ENCODE measurements around the gene TMBIM6. TPM values are rescaled to one million over a fixed set of nuclear protein-coding genes. Genes with fewer than 3 reads are reported as not detected.

Gene TMBIM6
- polyA plus RNA-seq, 1 of the 3 experiments (the other 2 are of a cell fraction): 290 TPM

DNA sequence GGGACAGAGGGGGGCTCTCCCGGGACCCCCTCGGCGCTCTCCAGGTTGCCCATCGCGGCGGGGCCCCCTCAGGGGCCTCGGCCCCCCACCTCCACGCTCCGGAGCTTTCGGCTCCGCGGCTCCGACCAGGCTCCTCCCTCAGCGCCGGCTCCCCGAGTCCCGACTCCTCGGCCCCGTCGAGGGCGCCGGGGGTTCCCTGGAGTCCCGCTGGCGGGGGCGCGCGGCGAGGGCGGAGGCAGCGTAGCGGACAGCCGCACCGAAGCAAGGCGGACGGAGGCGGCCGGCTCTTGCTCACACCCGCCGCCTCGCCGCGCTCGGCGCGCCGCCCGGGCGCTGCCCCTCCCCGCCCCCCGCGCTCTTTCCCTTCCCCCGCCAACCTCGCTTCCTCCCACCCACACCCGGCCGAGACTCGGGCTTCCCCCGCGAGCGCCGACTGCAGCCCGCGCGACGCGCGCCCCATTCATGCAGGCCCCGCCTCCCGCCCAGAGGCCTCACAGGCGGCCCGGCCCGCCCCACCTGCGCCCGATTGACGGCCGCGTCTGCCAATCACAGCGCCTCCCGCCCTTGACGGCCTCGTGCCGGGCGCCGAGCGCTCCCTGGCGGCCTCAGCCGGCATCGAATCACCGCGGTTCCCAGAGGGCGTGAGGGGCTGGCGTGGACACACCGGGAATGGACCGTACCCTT lies 34.1 kb upstream of the TMBIM6 start, which contains the start of gene FMNL3 (continued):
- TF ChIP-seq EP300 (IDR thresholded peaks at IDR 0.05; ENCODE audit: borderline replicate concordance in 1 of 2, low read depth in 1 of 2, low read length in 1 of 2) (0 out of 4 replicates have a peak, but pooled peaks of 1 of the 2 experiments have one; percentile 25), MEF2A (IDR thresholded peaks at IDR 0.05; ENCODE audit: borderline replicate concordance, low read depth) (no peak), SMC3 (IDR thresholded peaks at IDR 0.05; ENCODE audit: low read depth, low read length) (peak; percentile 99), TCF12 (IDR thresholded peaks at IDR 0.05) (peak; percentile 4; the same call in 1 of the 2 replicates), TEAD4 (IDR thresholded peaks at IDR 0.05; ENCODE audit: borderline replicate concordance, insufficient read depth) (no peak), FOXJ3 (CRISPR knock-in tag; IDR thresholded peaks at IDR 0.05) (no peak), YY1 (IDR thresholded peaks at IDR 0.05; ENCODE audit: low read depth) (0 out of 2 replicates have a peak, but pooled peaks have one; percentile 38), FOXM1 (IDR thresholded peaks at IDR 0.05; ENCODE audit: low read depth) (no peak)
- TF ChIP-seq, protein P1, sequence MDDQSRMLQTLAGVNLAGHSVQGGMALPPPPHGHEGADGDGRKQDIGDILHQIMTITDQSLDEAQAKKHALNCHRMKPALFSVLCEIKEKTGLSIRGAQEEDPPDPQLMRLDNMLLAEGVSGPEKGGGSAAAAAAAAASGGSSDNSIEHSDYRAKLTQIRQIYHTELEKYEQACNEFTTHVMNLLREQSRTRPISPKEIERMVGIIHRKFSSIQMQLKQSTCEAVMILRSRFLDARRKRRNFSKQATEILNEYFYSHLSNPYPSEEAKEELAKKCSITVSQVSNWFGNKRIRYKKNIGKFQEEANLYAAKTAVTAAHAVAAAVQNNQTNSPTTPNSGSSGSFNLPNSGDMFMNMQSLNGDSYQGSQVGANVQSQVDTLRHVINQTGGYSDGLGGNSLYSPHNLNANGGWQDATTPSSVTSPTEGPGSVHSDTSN (IDR thresholded peaks at IDR 0.05): peak; percentile 100
- TF ChIP-seq, protein P2, sequence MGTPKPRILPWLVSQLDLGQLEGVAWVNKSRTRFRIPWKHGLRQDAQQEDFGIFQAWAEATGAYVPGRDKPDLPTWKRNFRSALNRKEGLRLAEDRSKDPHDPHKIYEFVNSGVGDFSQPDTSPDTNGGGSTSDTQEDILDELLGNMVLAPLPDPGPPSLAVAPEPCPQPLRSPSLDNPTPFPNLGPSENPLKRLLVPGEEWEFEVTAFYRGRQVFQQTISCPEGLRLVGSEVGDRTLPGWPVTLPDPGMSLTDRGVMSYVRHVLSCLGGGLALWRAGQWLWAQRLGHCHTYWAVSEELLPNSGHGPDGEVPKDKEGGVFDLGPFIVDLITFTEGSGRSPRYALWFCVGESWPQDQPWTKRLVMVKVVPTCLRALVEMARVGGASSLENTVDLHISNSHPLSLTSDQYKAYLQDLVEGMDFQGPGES (IDR thresholded peaks at IDR 0.05; ENCODE audit: low read depth, low read length): peak; percentile 71

DNA sequence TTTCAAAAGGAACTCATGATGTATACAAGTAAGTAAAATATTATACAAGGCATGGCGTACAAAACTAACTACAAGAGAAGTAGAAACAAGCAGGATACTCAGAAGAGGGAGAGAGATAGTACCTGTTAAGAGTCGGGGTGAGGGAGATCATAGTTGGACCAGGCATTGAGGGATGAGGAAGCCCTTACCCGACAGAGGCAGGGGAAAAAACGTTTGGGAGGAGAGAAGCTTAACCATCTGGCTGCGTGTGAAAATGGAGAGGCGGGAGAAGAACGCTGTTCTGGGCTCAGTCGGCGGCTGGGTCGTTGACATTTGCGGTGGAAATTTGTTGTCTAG lies 33.6 kb upstream of the TMBIM6 start:
- CTCF ChIA-PET: interaction anchor here (0.6 to 22.7 kb wide), 25 partner anchors 10 to 577 kb away, joined by 3 to 590 read pairs (median 4); partner anchors contain the start of genes TMBIM6 and TUBA1B
- Histone ChIP-seq H3K9ac (no peak overlapping the region), H3K9me3 (no peaks in the 10 kb centered on the region), H4K20me1 (ENCODE audit: insufficient read depth) (peaks cover 8% of the 10 kb centered on the region), H3K79me2 (ENCODE audit: insufficient read depth) (peaks cover 42% of the 10 kb centered on the region), H2AFZ (ENCODE audit: low read depth) (peak overlapping the region; percentile 73; the same call in 1 of the 2 replicates), H3K4me3 (ENCODE audit: low read depth in 2 of 2, low read length in 1 of 2) (peak overlapping the region in 1 of 2 experiments; percentile 96; a peak in 1 of 4 replicates), H3F3A (replicated peaks; ENCODE audit: insufficient read depth) (peaks cover 28% of the 10 kb centered on the region), H3K27me3 (ENCODE audit: insufficient read depth) (no peaks in the 10 kb centered on the region), H3K4me2 (no peak overlapping the region), H3K4me1 (ENCODE audit: control insufficient read depth in 1 of 2, insufficient read depth in 2 of 2, low read depth in 1 of 2, low read length in 1 of 2) (peaks cover 22 to 23% of the 10 kb centered on the region in 2 experiments; a peak in 3 of 4 replicates), H3K27ac (ENCODE audit: low read depth in 2 of 2, low read length in 1 of 2) (no peak overlapping the region), H3K9me2 (no peaks in the 10 kb centered on the region), H3K36me3 (replicated peaks in 1 of 2; ENCODE audit: control insufficient read depth in 1 of 2, insufficient read depth in 2 of 2, low read length in 1 of 2) (no peaks in the 10 kb centered on the region)
- peak; percentile 23 for DNase-seq
- POLR2A ChIA-PET: no interaction called here
- WGBS (ENCODE audit: low lambda C conversion rate): 54% methylated on average over 11 of the region's 11 CpGs
- TF ChIP-seq RXRA (IDR thresholded peaks at IDR 0.05; ENCODE audit: borderline replicate concordance, low read depth) (no peak), TCF12 (IDR thresholded peaks at IDR 0.05) (no peak), YY1 (IDR thresholded peaks at IDR 0.05; ENCODE audit: low read depth) (no peak), EZH2phosphoT487 (IDR thresholded peaks at IDR 0.05; ENCODE audit: borderline replicate concordance, low read depth) (no peak), GABPA (IDR thresholded peaks at IDR 0.05; ENCODE audit: low read depth) (no peak), SMC3 (IDR thresholded peaks at IDR 0.05; ENCODE audit: low read depth, low read length) (no peak), MXI1 (IDR thresholded peaks at IDR 0.05; ENCODE audit: low read depth, low read length) (no peak), EP300 (IDR thresholded peaks at IDR 0.05; ENCODE audit: borderline replicate concordance in 1 of 2, low read depth in 1 of 2, low read length in 1 of 2) (no peak)
- TF ChIP-seq, protein P3, sequence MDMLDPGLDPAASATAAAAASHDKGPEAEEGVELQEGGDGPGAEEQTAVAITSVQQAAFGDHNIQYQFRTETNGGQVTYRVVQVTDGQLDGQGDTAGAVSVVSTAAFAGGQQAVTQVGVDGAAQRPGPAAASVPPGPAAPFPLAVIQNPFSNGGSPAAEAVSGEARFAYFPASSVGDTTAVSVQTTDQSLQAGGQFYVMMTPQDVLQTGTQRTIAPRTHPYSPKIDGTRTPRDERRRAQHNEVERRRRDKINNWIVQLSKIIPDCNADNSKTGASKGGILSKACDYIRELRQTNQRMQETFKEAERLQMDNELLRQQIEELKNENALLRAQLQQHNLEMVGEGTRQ (IDR thresholded peaks at IDR 0.05; ENCODE audit: borderline replicate concordance, low read depth, low read length): no peak
- TF ChIP-seq, protein P4, sequence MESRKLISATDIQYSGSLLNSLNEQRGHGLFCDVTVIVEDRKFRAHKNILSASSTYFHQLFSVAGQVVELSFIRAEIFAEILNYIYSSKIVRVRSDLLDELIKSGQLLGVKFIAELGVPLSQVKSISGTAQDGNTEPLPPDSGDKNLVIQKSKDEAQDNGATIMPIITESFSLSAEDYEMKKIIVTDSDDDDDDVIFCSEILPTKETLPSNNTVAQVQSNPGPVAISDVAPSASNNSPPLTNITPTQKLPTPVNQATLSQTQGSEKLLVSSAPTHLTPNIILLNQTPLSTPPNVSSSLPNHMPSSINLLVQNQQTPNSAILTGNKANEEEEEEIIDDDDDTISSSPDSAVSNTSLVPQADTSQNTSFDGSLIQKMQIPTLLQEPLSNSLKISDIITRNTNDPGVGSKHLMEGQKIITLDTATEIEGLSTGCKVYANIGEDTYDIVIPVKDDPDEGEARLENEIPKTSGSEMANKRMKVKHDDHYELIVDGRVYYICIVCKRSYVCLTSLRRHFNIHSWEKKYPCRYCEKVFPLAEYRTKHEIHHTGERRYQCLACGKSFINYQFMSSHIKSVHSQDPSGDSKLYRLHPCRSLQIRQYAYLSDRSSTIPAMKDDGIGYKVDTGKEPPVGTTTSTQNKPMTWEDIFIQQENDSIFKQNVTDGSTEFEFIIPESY (IDR thresholded peaks at IDR 0.05; ENCODE audit: borderline replicate concordance, low read depth): no peak
- TF ChIP-seq, protein P5, sequence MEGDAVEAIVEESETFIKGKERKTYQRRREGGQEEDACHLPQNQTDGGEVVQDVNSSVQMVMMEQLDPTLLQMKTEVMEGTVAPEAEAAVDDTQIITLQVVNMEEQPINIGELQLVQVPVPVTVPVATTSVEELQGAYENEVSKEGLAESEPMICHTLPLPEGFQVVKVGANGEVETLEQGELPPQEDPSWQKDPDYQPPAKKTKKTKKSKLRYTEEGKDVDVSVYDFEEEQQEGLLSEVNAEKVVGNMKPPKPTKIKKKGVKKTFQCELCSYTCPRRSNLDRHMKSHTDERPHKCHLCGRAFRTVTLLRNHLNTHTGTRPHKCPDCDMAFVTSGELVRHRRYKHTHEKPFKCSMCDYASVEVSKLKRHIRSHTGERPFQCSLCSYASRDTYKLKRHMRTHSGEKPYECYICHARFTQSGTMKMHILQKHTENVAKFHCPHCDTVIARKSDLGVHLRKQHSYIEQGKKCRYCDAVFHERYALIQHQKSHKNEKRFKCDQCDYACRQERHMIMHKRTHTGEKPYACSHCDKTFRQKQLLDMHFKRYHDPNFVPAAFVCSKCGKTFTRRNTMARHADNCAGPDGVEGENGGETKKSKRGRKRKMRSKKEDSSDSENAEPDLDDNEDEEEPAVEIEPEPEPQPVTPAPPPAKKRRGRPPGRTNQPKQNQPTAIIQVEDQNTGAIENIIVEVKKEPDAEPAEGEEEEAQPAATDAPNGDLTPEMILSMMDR (IDR thresholded peaks at IDR 0.05): no peak
- TF ChIP-seq, protein P2 (IDR thresholded peaks at IDR 0.05; ENCODE audit: low read depth, low read length): no peak
- TF ChIP-seq, protein P1 (IDR thresholded peaks at IDR 0.05): no peak

Data from SK-N-SH (cell line).